HepG2 (cell line): ENCODE measurements around the gene PHKG1. TPM values are rescaled to one million over a fixed set of nuclear protein-coding genes. Genes with fewer than 3 reads are reported as not detected.

Experiments used
- BHLHE40 ChIP-seq: IDR thresholded peaks from 2 replicates; pipeline ENCODE4 v1.6.1; 2011; ENCODE audit warnings: low read length, improper control_type of control experiment
- FOXA1 ChIP-seq, 2 experiments: fragments of 450-650 bp in 1 of 2; sonication (generic) in 1 of 2; formaldehyde crosslinking in 1 of 2; IDR thresholded peaks; 2 replicates each; pipeline versions ENCODE4 v1.4.0 to v1.6.1; 2016 to 2020; ENCODE audit warnings: missing genetic modification reagents in 1 of 2
- PCBP2 ChIP-seq: fragments of 200-400 bp; formaldehyde crosslinking; optimal IDR thresholded peaks from 2 replicates; pipeline ENCODE3; 2018; ENCODE audit warnings: low read length, low read depth; ENCODE audit not compliant: poor library complexity, severe bottlenecking
- SOX13 ChIP-seq, 3 experiments: fragments of 450-650 bp in 1 of 3; sonication (generic) in 1 of 3; formaldehyde crosslinking in 1 of 3; IDR thresholded peaks in 2 of 3; conservative IDR thresholded peaks in 1 of 3; 2 replicates each; pipeline versions ENCODE4 v1.5.0 to v1.6.1; 2016 to 2020; ENCODE audit warnings: antibody characterized with exemption in 1 of 3, mild to moderate bottlenecking in 1 of 3, missing compliant biosample characterization in 1 of 3, missing genetic modification reagents in 1 of 3, moderate library complexity in 1 of 3
- ZNF205 ChIP-seq: IDR thresholded peaks from 2 replicates; pipeline ENCODE4 v1.6.1; 2018; ENCODE audit warnings: missing biosample characterization, missing genetic modification reagents
- ZNF343 ChIP-seq: sonication (generic); formaldehyde crosslinking; IDR thresholded peaks from 2 replicates; pipeline ENCODE4 v1.4.0; 2020; ENCODE audit warnings: mild to moderate bottlenecking, missing genetic modification reagents
- ZNF552 ChIP-seq: sonication (generic); formaldehyde crosslinking; IDR thresholded peaks from 2 replicates; pipeline ENCODE4 v1.9.0; 2022; ENCODE audit warnings: missing genetic modification reagents, mild to moderate bottlenecking, borderline replicate concordance
- ZNF598 ChIP-seq: sonication (generic); formaldehyde crosslinking; IDR thresholded peaks from 2 replicates; pipeline ENCODE4 v1.5.1; 2020; ENCODE audit warnings: mild to moderate bottlenecking, missing genetic modification reagents, borderline replicate concordance
- ZNF678 ChIP-seq: sonication (generic); formaldehyde crosslinking; IDR thresholded peaks from 2 replicates; pipeline ENCODE4 v1.4.0; 2020; ENCODE audit warnings: mild to moderate bottlenecking, missing genetic modification reagents
- ZNF703 ChIP-seq: sonication (generic); formaldehyde crosslinking; IDR thresholded peaks from 2 replicates; pipeline ENCODE4 v1.5.1; 2020; ENCODE audit warnings: missing genetic modification reagents, mild to moderate bottlenecking, moderate library complexity, borderline replicate concordance
- ZNF713 ChIP-seq: sonication (generic); formaldehyde crosslinking; IDR thresholded peaks from 2 replicates; pipeline ENCODE4 v1.4.0; 2020; ENCODE audit warnings: mild to moderate bottlenecking, missing genetic modification reagents
- ZSCAN9 ChIP-seq: IDR thresholded peaks from 2 replicates; pipeline ENCODE4 v1.6.1; 2016; ENCODE audit warnings: borderline replicate concordance
- polyA plus RNA-seq, 8 experiments: library from polyadenylated mRNA; depleted of rRNA in 3 of 8; stranded (reverse) in 7 of 8; unstranded in 1 of 8; fragments of >200 nt; fragmentation: Illumina TruSeq in 4 of 8; extraction: Trizol in 4 of 8; gene quantifications; 2 replicates each; pipeline versions ENCODE4 v1.2.1 to v1.2.3, GENCODE V29; 2011 to 2016; ENCODE audit warnings: low read depth in 4 of 8, missing spikeins in 1 of 8, mixed read lengths in 1 of 8; ENCODE audit not compliant: insufficient read depth in 1 of 8
- total RNA-seq, 5 experiments: library from RNA; depleted of rRNA; stranded (reverse); fragments of >200 nt; fragmentation: Illumina TruSeq; extraction: Trizol; gene quantifications; 2 replicates each; pipeline ENCODE4 v1.2.3, GENCODE V29; 2016; ENCODE audit warnings: low read depth in 1 of 5
- TF ChIP-seq, protein P1 (sequence below), 2 experiments: sonication (generic) in 1 of 2; formaldehyde crosslinking in 1 of 2; IDR thresholded peaks; 2 replicates each; pipeline versions ENCODE4 v1.4.0 to v1.6.1; 2018 to 2020; ENCODE audit warnings: missing genetic modification reagents in 2 of 2, borderline replicate concordance in 1 of 2, low read depth in 1 of 2, mild to moderate bottlenecking in 1 of 2, missing biosample characterization in 1 of 2
- TF ChIP-seq, protein P2 (sequence below): sonication (generic); formaldehyde crosslinking; IDR thresholded peaks from 2 replicates; pipeline ENCODE4 v1.4.0; 2020; ENCODE audit warnings: missing genetic modification reagents
- TF ChIP-seq, protein P3 (sequence below): IDR thresholded peaks from 2 replicates; pipeline ENCODE4 v1.6.1; 2016; ENCODE audit warnings: mild to moderate bottlenecking, missing biosample characterization, missing genetic modification reagents
- TF ChIP-seq, protein P4 (sequence below): sonication (generic); formaldehyde crosslinking; IDR thresholded peaks from 2 replicates; pipeline ENCODE4 v1.5.0; 2020; ENCODE audit warnings: mild to moderate bottlenecking, missing genetic modification reagents
- TF ChIP-seq, protein P5 (sequence below): sonication (generic); formaldehyde crosslinking; IDR thresholded peaks from 2 replicates; pipeline ENCODE4 v1.9.0; 2021; ENCODE audit warnings: missing genetic modification reagents, borderline replicate concordance

Gene PHKG1
- total and polyA plus RNA-seq, 2 of the 13 experiments (the other 11 are each of a cell fraction or from before 2014, with no cell fraction given): 0.44 to 0.71 TPM

DNA sequence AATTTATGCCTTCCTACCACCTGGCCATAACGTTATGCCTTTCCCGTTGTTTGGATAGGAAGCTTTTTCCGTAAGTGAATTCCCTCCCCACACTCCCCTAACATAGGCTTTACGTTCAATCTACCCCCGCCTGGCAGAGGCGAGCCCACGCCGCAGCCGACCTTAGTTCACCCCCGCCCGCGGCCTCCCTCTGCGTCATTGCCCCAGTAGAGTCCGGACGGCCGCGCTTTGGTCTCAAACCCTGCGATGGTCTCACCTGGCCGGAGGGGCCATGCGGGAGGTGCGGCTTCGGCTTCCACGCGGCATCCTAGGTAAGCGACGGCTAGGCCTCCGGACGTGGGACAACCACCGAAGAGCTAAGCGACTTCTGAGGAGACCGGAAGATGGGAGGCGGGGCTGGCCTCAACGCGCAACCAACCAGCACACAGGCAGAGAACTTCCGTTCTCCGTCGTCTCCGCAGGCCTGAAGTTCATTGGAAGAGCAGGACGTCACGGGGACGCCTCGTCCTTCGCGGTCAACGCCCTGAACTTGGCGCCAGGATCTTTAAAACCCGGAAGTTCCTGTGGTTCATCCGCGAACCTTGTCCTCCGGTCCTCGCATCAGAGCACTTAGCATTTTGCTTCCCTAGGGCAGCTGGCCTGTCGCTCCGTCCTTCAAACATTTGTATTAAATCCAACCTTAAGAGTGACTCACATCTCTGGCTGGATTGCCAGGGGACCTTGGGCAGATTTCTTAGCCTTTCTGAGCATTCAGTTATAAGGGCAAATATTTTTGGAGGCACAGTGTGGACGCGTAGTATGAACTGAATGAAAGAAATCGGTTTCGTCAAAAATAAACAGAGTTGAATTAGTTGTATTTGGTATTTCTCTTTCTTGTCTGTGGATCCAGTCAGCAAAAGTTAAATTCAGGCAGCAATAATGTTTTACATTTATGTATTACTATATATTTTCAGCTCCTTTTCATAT lies 13.6 kb upstream of the PHKG1 start, which contains the start of gene CHCHD2 (continued):
- TF ChIP-seq ZNF552 (CRISPR knock-in tag) (no peak), ZNF713 (CRISPR knock-in tag) (no peak), ZNF703 (CRISPR knock-in tag) (0 out of 2 replicates have a peak, but pooled peaks have one; percentile 44), ZNF598 (CRISPR knock-in tag) (peak; percentile 63; the same call in 1 of the 2 replicates), SOX13 (IDR thresholded peaks at IDR 0.05) (no peak), SOX13 (CRISPR knock-in tag; conservative IDR thresholded peaks at IDR 0.05 in 1 of 2, IDR thresholded peaks at IDR 0.05 in 1 of 2) (no peak; a peak in 1 of 4 replicates), ZNF205 (0 out of 2 replicates have a peak, but pooled peaks have one; percentile 51), FOXA1 (IDR thresholded peaks at IDR 0.05) (no peak), FOXA1 (CRISPR knock-in tag; IDR thresholded peaks at IDR 0.05) (no peak), ZNF678 (no peak), BHLHE40 (no peak), PCBP2 (no peak), ZNF343 (CRISPR knock-in tag) (peak; percentile 66; the same call in 1 of the 2 replicates), ZSCAN9 (CRISPR knock-in tag) (peak; percentile 16)
- TF ChIP-seq, protein P1, sequence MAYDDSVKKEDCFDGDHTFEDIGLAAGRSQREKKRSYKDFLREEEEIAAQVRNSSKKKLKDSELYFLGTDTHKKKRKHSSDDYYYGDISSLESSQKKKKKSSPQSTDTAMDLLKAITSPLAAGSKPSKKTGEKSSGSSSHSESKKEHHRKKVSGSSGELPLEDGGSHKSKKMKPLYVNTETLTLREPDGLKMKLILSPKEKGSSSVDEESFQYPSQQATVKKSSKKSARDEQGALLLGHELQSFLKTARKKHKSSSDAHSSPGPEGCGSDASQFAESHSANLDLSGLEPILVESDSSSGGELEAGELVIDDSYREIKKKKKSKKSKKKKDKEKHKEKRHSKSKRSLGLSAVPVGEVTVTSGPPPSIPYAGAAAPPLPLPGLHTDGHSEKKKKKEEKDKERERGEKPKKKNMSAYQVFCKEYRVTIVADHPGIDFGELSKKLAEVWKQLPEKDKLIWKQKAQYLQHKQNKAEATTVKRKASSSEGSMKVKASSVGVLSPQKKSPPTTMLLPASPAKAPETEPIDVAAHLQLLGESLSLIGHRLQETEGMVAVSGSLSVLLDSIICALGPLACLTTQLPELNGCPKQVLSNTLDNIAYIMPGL (CRISPR knock-in tag; IDR thresholded peaks at IDR 0.05; ENCODE audit: borderline replicate concordance in 1 of 2, low read depth in 1 of 2): peak in 1 of 2 experiments; percentile 79
- TF ChIP-seq, protein P2, sequence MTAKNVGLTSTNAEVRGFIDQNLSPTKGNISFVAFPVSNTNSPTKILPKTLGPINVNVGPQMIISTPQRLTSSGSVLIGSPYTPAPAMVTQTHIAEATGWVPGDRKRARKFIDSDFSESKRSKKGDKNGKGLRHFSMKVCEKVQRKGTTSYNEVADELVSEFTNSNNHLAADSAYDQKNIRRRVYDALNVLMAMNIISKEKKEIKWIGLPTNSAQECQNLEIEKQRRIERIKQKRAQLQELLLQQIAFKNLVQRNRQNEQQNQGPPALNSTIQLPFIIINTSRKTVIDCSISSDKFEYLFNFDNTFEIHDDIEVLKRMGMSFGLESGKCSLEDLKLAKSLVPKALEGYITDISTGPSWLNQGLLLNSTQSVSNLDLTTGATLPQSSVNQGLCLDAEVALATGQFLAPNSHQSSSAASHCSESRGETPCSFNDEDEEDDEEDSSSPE: peak; percentile 99
- TF ChIP-seq, protein P3, sequence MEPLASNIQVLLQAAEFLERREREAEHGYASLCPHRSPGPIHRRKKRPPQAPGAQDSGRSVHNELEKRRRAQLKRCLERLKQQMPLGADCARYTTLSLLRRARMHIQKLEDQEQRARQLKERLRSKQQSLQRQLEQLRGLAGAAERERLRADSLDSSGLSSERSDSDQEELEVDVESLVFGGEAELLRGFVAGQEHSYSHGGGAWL (CRISPR knock-in tag): peak; percentile 70; the same call in 1 of the 2 replicates
- TF ChIP-seq, protein P4, sequence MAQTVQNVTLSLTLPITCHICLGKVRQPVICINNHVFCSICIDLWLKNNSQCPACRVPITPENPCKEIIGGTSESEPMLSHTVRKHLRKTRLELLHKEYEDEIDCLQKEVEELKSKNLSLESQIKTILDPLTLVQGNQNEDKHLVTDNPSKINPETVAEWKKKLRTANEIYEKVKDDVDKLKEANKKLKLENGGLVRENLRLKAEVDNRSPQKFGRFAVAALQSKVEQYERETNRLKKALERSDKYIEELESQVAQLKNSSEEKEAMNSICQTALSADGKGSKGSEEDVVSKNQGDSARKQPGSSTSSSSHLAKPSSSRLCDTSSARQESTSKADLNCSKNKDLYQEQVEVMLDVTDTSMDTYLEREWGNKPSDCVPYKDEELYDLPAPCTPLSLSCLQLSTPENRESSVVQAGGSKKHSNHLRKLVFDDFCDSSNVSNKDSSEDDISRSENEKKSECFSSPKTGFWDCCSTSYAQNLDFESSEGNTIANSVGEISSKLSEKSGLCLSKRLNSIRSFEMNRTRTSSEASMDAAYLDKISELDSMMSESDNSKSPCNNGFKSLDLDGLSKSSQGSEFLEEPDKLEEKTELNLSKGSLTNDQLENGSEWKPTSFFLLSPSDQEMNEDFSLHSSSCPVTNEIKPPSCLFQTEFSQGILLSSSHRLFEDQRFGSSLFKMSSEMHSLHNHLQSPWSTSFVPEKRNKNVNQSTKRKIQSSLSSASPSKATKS (CRISPR knock-in tag): no peak
- TF ChIP-seq, protein P5, sequence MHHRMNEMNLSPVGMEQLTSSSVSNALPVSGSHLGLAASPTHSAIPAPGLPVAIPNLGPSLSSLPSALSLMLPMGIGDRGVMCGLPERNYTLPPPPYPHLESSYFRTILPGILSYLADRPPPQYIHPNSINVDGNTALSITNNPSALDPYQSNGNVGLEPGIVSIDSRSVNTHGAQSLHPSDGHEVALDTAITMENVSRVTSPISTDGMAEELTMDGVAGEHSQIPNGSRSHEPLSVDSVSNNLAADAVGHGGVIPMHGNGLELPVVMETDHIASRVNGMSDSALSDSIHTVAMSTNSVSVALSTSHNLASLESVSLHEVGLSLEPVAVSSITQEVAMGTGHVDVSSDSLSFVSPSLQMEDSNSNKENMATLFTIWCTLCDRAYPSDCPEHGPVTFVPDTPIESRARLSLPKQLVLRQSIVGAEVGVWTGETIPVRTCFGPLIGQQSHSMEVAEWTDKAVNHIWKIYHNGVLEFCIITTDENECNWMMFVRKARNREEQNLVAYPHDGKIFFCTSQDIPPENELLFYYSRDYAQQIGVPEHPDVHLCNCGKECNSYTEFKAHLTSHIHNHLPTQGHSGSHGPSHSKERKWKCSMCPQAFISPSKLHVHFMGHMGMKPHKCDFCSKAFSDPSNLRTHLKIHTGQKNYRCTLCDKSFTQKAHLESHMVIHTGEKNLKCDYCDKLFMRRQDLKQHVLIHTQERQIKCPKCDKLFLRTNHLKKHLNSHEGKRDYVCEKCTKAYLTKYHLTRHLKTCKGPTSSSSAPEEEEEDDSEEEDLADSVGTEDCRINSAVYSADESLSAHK (CRISPR knock-in tag): no peak
